Measurements from ENCODE around the gene DLX2. TPM values are rescaled to one million over a fixed set of nuclear protein-coding genes. Genes with fewer than 3 reads are reported as not detected.

DLX2 gene
- total and polyA plus RNA-seq, 2 of the 13 experiments (the other 11 are each of a cell fraction or from before 2014, with no cell fraction given): 0.07 to 0.15 TPM

GRCh38 chr2:172098650-172099471 is 3.8 kb downstream of the DLX2 start (continued):
- 0 out of 2 replicates have a peak, but pooled peaks have one; percentile 42 for TF ChIP-seq ZBTB20 (CRISPR knock-in tag; IDR thresholded peaks at IDR 0.05; ENCODE audit: borderline replicate concordance, low read depth)
- TF ChIP-seq ZNF784 (CRISPR knock-in tag; IDR thresholded peaks at IDR 0.05; ENCODE audit: borderline replicate concordance): no peak
- no peak for TF ChIP-seq KLF11 (CRISPR knock-in tag; IDR thresholded peaks at IDR 0.05)
- TF ChIP-seq ZFX (CRISPR knock-in tag; IDR thresholded peaks at IDR 0.05; ENCODE audit: low read depth): peak; percentile 52; the same call in 1 of the 2 replicates
- peak; percentile 85; the same call in 1 of the 2 replicates for TF ChIP-seq SMAD1 (CRISPR knock-in tag; IDR thresholded peaks at IDR 0.05; ENCODE audit: borderline replicate concordance, low read depth)
- no peak for TF ChIP-seq ELF3 (CRISPR knock-in tag; IDR thresholded peaks at IDR 0.05)
- TF ChIP-seq ZNF691 (CRISPR knock-in tag; IDR thresholded peaks at IDR 0.05; ENCODE audit: borderline replicate concordance, low read depth): peak; percentile 64; the same call in 1 of the 2 replicates
- peak; percentile 36; the same call in 1 of the 2 replicates for TF ChIP-seq IKZF5 (CRISPR knock-in tag; IDR thresholded peaks at IDR 0.05)
- no peak for TF ChIP-seq SRY (CRISPR knock-in tag; IDR thresholded peaks at IDR 0.05)
- TF ChIP-seq ZFP36L2 (CRISPR knock-in tag; IDR thresholded peaks at IDR 0.05): no peak
- TF ChIP-seq ZNF451 (CRISPR knock-in tag; IDR thresholded peaks at IDR 0.05): peak; percentile 90
- peak; percentile 88; the same call in 1 of the 2 replicates for TF ChIP-seq ZSCAN20 (CRISPR knock-in tag; IDR thresholded peaks at IDR 0.05; ENCODE audit: borderline replicate concordance)
- no peak for TF ChIP-seq SMAD9 (CRISPR knock-in tag; IDR thresholded peaks at IDR 0.05)
- no peak for TF ChIP-seq LRRFIP1 (CRISPR knock-in tag; conservative IDR thresholded peaks at IDR 0.05)
- TF ChIP-seq ZNF280B (CRISPR knock-in tag; IDR thresholded peaks at IDR 0.05; ENCODE audit: borderline replicate concordance): no peak; the same call in 1 of the 2 replicates
- TF ChIP-seq MXD4 (CRISPR knock-in tag; IDR thresholded peaks at IDR 0.05): 0 out of 2 replicates have a peak, but pooled peaks have one; percentile 37
- TF ChIP-seq LCORL (IDR thresholded peaks at IDR 0.05): 0 out of 2 replicates have a peak, but pooled peaks have one; percentile 9
- peak; percentile 41; the same call in 1 of the 2 replicates for TF ChIP-seq LCORL (CRISPR knock-in tag; IDR thresholded peaks at IDR 0.05)
- no peak for TF ChIP-seq ZNF354B (CRISPR knock-in tag; IDR thresholded peaks at IDR 0.05)
- TF ChIP-seq MTF2 (CRISPR knock-in tag; IDR thresholded peaks at IDR 0.05; ENCODE audit: borderline replicate concordance): peak; percentile 52; the same call in 1 of the 2 replicates
- TF ChIP-seq JUND (CRISPR knock-in tag; IDR thresholded peaks at IDR 0.05): peak; percentile 10; the same call in 1 of the 2 replicates
